ENCODE measurements around the gene MPZL1. TPM values are rescaled to one million over a fixed set of nuclear protein-coding genes. Genes with fewer than 3 reads are reported as not detected.

Gene MPZL1
- total RNA-seq, 2 experiments from 2014 or later = 1.2 to 1.5 TPM

DNA sequence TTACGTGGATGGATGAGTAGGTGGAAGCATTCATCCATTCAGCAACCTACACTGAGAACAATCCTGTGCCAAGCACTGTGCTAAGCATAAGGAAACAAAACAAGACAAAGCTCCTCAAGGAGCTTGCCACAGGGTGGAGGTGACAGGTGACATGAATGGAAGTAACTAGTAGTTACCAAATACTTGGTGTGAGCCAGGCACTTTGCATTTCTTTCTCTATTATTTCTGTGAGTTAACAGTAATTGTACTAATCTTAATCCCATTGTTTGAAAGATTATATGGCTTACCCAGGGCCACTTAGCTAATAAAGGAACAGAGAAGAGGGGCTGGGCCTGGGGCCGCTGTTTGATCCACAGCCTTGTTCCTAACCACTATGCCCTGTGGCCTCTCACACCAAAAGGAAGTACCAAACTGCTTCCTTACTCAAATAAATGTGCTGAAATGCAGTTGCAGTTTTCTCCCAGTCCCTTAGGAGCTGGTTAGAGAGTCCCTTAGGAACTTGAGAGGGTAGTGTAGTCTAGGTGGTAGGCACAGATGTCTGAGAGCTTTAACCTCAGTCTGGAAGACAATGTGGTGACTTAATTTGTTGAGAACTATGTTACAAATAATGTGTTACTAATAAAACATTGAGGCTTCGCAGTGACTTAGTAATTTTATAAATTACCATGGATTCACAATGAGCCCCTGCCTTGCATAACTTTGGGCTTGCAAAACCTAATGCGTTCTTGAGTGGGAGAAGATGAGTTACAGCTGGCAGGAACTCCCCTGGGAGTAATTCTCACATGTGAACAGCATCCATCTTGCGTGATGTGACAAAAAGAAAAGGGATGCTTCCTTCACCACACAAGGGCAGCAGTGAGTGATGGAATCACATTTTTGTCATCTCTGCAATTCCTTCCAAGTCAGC, 69.8 kb downstream of the MPZL1 start:
- no peak overlapping the region for H3K4me3 Mint-ChIP-seq
- CTCF ChIA-PET = no interaction called here

DNA sequence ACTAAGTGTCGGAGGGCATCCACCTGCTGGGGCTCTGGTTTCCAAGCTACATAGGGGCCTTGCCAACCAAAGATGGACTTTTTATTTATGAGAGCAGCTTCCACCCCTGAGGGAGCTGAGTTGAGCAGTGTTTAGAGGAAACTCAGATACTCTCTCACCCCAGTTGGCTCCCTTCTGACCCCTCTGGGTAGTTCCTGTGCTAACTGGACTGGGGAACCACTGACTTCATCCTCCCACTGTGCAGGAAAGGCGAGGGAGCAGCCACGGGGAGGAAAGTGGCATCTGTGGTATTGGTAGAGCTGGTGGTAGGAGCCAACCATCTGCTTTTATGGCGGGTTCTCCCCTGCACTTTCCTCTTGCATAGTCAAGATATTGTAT, 70.4 kb downstream of the MPZL1 start:
- H3K36me3 Mint-ChIP-seq (ENCODE audit: low read depth) = no peaks in the 10 kb centered on the region
- H3K9me3 Mint-ChIP-seq = no peaks in the 10 kb centered on the region
- no peak for DNase-seq
- no peak overlapping the region for H3K4me3 Mint-ChIP-seq
- Histone ChIP-seq H3K27me3 (ENCODE audit: control insufficient read depth in 1 of 2, insufficient read depth in 2 of 2, low read length in 2 of 2) (no peaks in the 10 kb centered on the region), H3K4me1 (ENCODE audit: insufficient read depth, low read length) (no peaks in the 10 kb centered on the region), H3K9me3 (ENCODE audit: control insufficient read depth in 1 of 2, insufficient read depth in 1 of 2, low read length in 2 of 2) (no peaks in the 10 kb centered on the region), H3K4me3 (ENCODE audit: low read length) (no peak overlapping the region), H3K27ac (ENCODE audit: low read depth in 1 of 2, low read length in 2 of 2) (no peak overlapping the region), H3K36me3 (ENCODE audit: insufficient read depth, low read length) (no peaks in the 10 kb centered on the region)
- H3K4me1 Mint-ChIP-seq (ENCODE audit: low read depth) = no peaks in the 10 kb centered on the region
- ChIA-PET POLR2A (no interaction called here), CTCF (no interaction called here)
- no peak overlapping the region for H3K27ac Mint-ChIP-seq
- TF ChIP-seq, protein P1, sequence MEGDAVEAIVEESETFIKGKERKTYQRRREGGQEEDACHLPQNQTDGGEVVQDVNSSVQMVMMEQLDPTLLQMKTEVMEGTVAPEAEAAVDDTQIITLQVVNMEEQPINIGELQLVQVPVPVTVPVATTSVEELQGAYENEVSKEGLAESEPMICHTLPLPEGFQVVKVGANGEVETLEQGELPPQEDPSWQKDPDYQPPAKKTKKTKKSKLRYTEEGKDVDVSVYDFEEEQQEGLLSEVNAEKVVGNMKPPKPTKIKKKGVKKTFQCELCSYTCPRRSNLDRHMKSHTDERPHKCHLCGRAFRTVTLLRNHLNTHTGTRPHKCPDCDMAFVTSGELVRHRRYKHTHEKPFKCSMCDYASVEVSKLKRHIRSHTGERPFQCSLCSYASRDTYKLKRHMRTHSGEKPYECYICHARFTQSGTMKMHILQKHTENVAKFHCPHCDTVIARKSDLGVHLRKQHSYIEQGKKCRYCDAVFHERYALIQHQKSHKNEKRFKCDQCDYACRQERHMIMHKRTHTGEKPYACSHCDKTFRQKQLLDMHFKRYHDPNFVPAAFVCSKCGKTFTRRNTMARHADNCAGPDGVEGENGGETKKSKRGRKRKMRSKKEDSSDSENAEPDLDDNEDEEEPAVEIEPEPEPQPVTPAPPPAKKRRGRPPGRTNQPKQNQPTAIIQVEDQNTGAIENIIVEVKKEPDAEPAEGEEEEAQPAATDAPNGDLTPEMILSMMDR (IDR thresholded peaks at IDR 0.05) = no peak
- no peaks in the 10 kb centered on the region for H3K27me3 Mint-ChIP-seq
- intact Hi-C loops (cut with DNase I, micrococcal nuclease) = no loop called here
- ATAC-seq (ENCODE audit: poor library complexity) = no peak

More for the DNA sequence above, 69.8 kb downstream of the MPZL1 start:
- Histone ChIP-seq H3K36me3 (ENCODE audit: insufficient read depth, low read length) (no peaks in the 10 kb centered on the region), H3K4me3 (ENCODE audit: low read length) (no peak overlapping the region), H3K27me3 (ENCODE audit: control insufficient read depth in 1 of 2, insufficient read depth in 2 of 2, low read length in 2 of 2) (no peaks in the 10 kb centered on the region), H3K9me3 (ENCODE audit: control insufficient read depth in 1 of 2, insufficient read depth in 1 of 2, low read length in 2 of 2) (no peaks in the 10 kb centered on the region), H3K27ac (ENCODE audit: low read depth in 1 of 2, low read length in 2 of 2) (no peak overlapping the region), H3K4me1 (ENCODE audit: insufficient read depth, low read length) (no peaks in the 10 kb centered on the region)
- H3K4me1 Mint-ChIP-seq (ENCODE audit: low read depth) = no peaks in the 10 kb centered on the region
- intact Hi-C loops (cut with DNase I, micrococcal nuclease) = no loop called here
- H3K27me3 Mint-ChIP-seq = no peaks in the 10 kb centered on the region
- DNase-seq (peak in 2 of 14 experiments; percentile 31 to 54), ATAC-seq (ENCODE audit: poor library complexity) (no peak)
- POLR2A ChIA-PET = no interaction called here
- H3K27ac Mint-ChIP-seq = no peak overlapping the region
- no peaks in the 10 kb centered on the region for H3K36me3 Mint-ChIP-seq (ENCODE audit: low read depth)
- TF ChIP-seq, protein P1 (IDR thresholded peaks at IDR 0.05) = no peak
- H3K9me3 Mint-ChIP-seq = no peaks in the 10 kb centered on the region

DNA sequence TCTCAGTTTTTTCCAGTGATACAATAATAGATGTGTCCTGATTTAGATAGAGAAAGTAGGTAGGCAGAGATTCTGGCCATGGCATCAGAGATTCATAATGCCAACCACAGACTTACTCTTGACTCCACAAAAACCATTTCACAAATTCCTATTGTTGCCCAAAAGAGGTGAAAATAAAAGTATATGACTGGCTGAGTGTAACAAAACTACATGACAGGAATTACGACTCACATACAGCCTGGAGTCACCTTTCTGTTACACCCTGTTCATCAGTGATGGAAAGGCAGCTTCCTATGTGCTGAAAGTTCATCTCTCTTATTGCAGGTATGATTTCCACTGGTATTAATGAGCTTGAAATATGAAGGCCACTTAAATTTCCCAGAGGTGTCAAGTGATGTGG, 72.3 kb downstream of the MPZL1 start:
- no peak overlapping the region for H3K4me3 Mint-ChIP-seq
- no peaks in the 10 kb centered on the region for H3K9me3 Mint-ChIP-seq
- TF ChIP-seq, protein P1 (IDR thresholded peaks at IDR 0.05) = no peak
- H3K4me1 ChIP-seq (ENCODE audit: insufficient read depth, low read length) = no peaks in the 10 kb centered on the region
- ChIA-PET CTCF (no interaction called here), POLR2A (no interaction called here)
- intact Hi-C loops (cut with DNase I, micrococcal nuclease) = no loop called here
- DNase-seq (no peak), ATAC-seq (ENCODE audit: poor library complexity) (no peak)
- H3K4me1 Mint-ChIP-seq (ENCODE audit: low read depth) = no peaks in the 10 kb centered on the region
- no peaks in the 10 kb centered on the region for H3K27me3 ChIP-seq (ENCODE audit: control insufficient read depth in 1 of 2, insufficient read depth in 2 of 2, low read length in 2 of 2)
- no peaks in the 10 kb centered on the region for H3K36me3 Mint-ChIP-seq (ENCODE audit: low read depth)
- H3K27ac ChIP-seq (ENCODE audit: low read depth in 1 of 2, low read length in 2 of 2) = no peak overlapping the region
- H3K27ac Mint-ChIP-seq = no peak overlapping the region
- no peak overlapping the region for H3K4me3 ChIP-seq (ENCODE audit: low read length)
- H3K27me3 Mint-ChIP-seq = no peaks in the 10 kb centered on the region
- no peaks in the 10 kb centered on the region for H3K9me3 ChIP-seq (ENCODE audit: control insufficient read depth in 1 of 2, insufficient read depth in 1 of 2, low read length in 2 of 2)
- H3K36me3 ChIP-seq (ENCODE audit: insufficient read depth, low read length) = no peaks in the 10 kb centered on the region
